ENCODE data around the gene UBE2I.

UBE2I gene

GRCh38 chr16:1335996-1336395, 26.6 kb downstream of the UBE2I start:
- Histone ChIP-seq H4K20me1 (ENCODE audit: insufficient read depth, low read length) (no peaks in the 10 kb centered on the region), H3K4me3 (ENCODE audit: low read length) (no peak overlapping the region), H3K9ac (ENCODE audit: low read length) (no peak overlapping the region), H3K9me2 (replicated peaks; ENCODE audit: insufficient read depth, low read length) (no peaks in the 10 kb centered on the region), H3K4me1 (ENCODE audit: low read length) (peaks cover 16% of the 10 kb centered on the region), H3K79me2 (ENCODE audit: low read length) (no peaks in the 10 kb centered on the region), H3K27me3 (replicated peaks; ENCODE audit: insufficient read depth, low read length) (peaks cover 63% of the 10 kb centered on the region), H3K4me2 (ENCODE audit: low read depth, low read length) (no peak overlapping the region), H3K27ac (ENCODE audit: low read length) (no peak overlapping the region), H3F3A (ENCODE audit: insufficient read depth, low read length) (no peaks in the 10 kb centered on the region), H2AFZ (ENCODE audit: low read length) (no peak overlapping the region), H3K36me3 (replicated peaks; ENCODE audit: insufficient read depth, low read length) (no peaks in the 10 kb centered on the region), H3K9me3 (replicated peaks; ENCODE audit: insufficient read depth, low read length) (no peaks in the 10 kb centered on the region)
- TF ChIP-seq EZH2 (optimal IDR thresholded peaks at IDR 0.05; ENCODE audit: low read depth, low read length) (no peak), CTCF (IDR thresholded peaks at IDR 0.05; ENCODE audit: low read length) (no peak), EZH2phosphoT487 (IDR thresholded peaks at IDR 0.05; ENCODE audit: low read length) (no peak)
- DNase-seq, result no peak

- H3K4me1 ChIP-seq (ENCODE audit: low read length), result peaks cover 10% of the 10 kb centered on the region
- TF ChIP-seq CTCF (IDR thresholded peaks at IDR 0.05; ENCODE audit: low read length) (no peak), EZH2phosphoT487 (IDR thresholded peaks at IDR 0.05; ENCODE audit: low read length) (no peak), EZH2 (optimal IDR thresholded peaks at IDR 0.05; ENCODE audit: low read depth, low read length) (no peak)
- peaks cover 63% of the 10 kb centered on the region for H3K27me3 ChIP-seq (replicated peaks; ENCODE audit: insufficient read depth, low read length)
- no peak overlapping the region for H3K4me3 ChIP-seq (ENCODE audit: low read length)
- H3K27ac ChIP-seq (ENCODE audit: low read length), result no peak overlapping the region
- no peaks in the 10 kb centered on the region for H3F3A ChIP-seq (ENCODE audit: insufficient read depth, low read length)
- no peaks in the 10 kb centered on the region for H3K9me3 ChIP-seq (replicated peaks; ENCODE audit: insufficient read depth, low read length)
- no peaks in the 10 kb centered on the region for H4K20me1 ChIP-seq (ENCODE audit: insufficient read depth, low read length)
- no peak overlapping the region for H2AFZ ChIP-seq (ENCODE audit: low read length)
- H3K9me2 ChIP-seq (replicated peaks; ENCODE audit: insufficient read depth, low read length), result no peaks in the 10 kb centered on the region
- DNase-seq, result no peak
- H3K4me2 ChIP-seq (ENCODE audit: low read depth, low read length), result no peak overlapping the region
- H3K79me2 ChIP-seq (ENCODE audit: low read length), result no peaks in the 10 kb centered on the region
- no peaks in the 10 kb centered on the region for H3K36me3 ChIP-seq (replicated peaks; ENCODE audit: insufficient read depth, low read length)
- H3K9ac ChIP-seq (ENCODE audit: low read length), result no peak overlapping the region
Observed at GRCh38 chr16:1336619-1337018, 27.2 kb downstream of the UBE2I start.

GRCh38 chr16:1337486-1337885, 28.1 kb downstream of the UBE2I start:
- H3K27ac ChIP-seq (ENCODE audit: low read length), result no peak overlapping the region
- TF ChIP-seq CTCF (IDR thresholded peaks at IDR 0.05; ENCODE audit: low read length) (no peak), EZH2 (optimal IDR thresholded peaks at IDR 0.05; ENCODE audit: low read depth, low read length) (no peak), EZH2phosphoT487 (IDR thresholded peaks at IDR 0.05; ENCODE audit: low read length) (no peak)
- H3K27me3 ChIP-seq (replicated peaks; ENCODE audit: insufficient read depth, low read length), result peaks cover 61% of the 10 kb centered on the region
- no peak overlapping the region for H3K9ac ChIP-seq (ENCODE audit: low read length)
- H3K79me2 ChIP-seq (ENCODE audit: low read length), result no peaks in the 10 kb centered on the region
- H4K20me1 ChIP-seq (ENCODE audit: insufficient read depth, low read length), result no peaks in the 10 kb centered on the region
- no peak overlapping the region for H3K4me2 ChIP-seq (ENCODE audit: low read depth, low read length)
- no peak overlapping the region for H3K4me3 ChIP-seq (ENCODE audit: low read length)
- H3K9me2 ChIP-seq (replicated peaks; ENCODE audit: insufficient read depth, low read length), result no peaks in the 10 kb centered on the region
- H3K4me1 ChIP-seq (ENCODE audit: low read length), result peaks cover 8% of the 10 kb centered on the region
- no peaks in the 10 kb centered on the region for H3F3A ChIP-seq (ENCODE audit: insufficient read depth, low read length)
- H3K9me3 ChIP-seq (replicated peaks; ENCODE audit: insufficient read depth, low read length), result no peaks in the 10 kb centered on the region
- H2AFZ ChIP-seq (ENCODE audit: low read length), result no peak overlapping the region
- H3K36me3 ChIP-seq (replicated peaks; ENCODE audit: insufficient read depth, low read length), result no peaks in the 10 kb centered on the region
- no peak for DNase-seq
